Liver (tissue), 9 donors: ENCODE results near the gene RNASE12. TPM values are rescaled to one million over a fixed set of nuclear protein-coding genes. Genes with fewer than 3 reads are reported as not detected.

Experiments
- DNase-seq: peaks from one replicate; pipeline ENCODE4 v3.0.0-alpha.2; 2017; ENCODE audit warnings: low spot score
- H3K27ac ChIP-seq, 2 donors: one replicate each; pipeline ENCODE4 v1.7.0; 2013; ENCODE audit warnings: inconsistent platforms in 2 of 2, low read length in 2 of 2, control low read depth in 1 of 2, low read depth in 1 of 2, mild to moderate bottlenecking in 1 of 2
- H3K27me3 ChIP-seq, 4 donors: one replicate each; pipeline versions ENCODE4 v1.6.1 to v1.7.0; 2013; ENCODE audit warnings: low read length in 3 of 4, inconsistent platforms in 1 of 4, mild to moderate bottlenecking in 1 of 4, moderate library complexity in 1 of 4; ENCODE audit not compliant: control insufficient read depth in 4 of 4, insufficient read depth in 4 of 4
- H3K36me3 ChIP-seq, 4 donors: one replicate each; pipeline versions ENCODE4 v1.6.1 to v1.7.0; 2013; ENCODE audit warnings: low read length in 3 of 4, mild to moderate bottlenecking in 3 of 4, low read depth in 1 of 4, moderate library complexity in 1 of 4; ENCODE audit not compliant: control insufficient read depth in 4 of 4, insufficient read depth in 3 of 4
- H3K4me1 ChIP-seq, 4 donors: one replicate each; pipeline versions ENCODE4 v1.6.1 to v1.7.0; 2013; ENCODE audit warnings: low read length in 3 of 4, mild to moderate bottlenecking in 3 of 4, moderate library complexity in 1 of 4; ENCODE audit not compliant: control insufficient read depth in 4 of 4, insufficient read depth in 4 of 4
- H3K4me3 ChIP-seq, 3 donors: one replicate each; pipeline versions ENCODE4 v1.6.1 to v1.7.0; 2013; ENCODE audit warnings: low read length in 3 of 3, control low read depth in 1 of 3, low read depth in 1 of 3, mild to moderate bottlenecking in 1 of 3
- H3K9ac ChIP-seq, 2 donors: one replicate each; pipeline ENCODE4 v1.7.0; 2013; ENCODE audit warnings: low read length in 2 of 2, mild to moderate bottlenecking in 2 of 2, moderate library complexity in 2 of 2, control low read depth in 1 of 2, low read depth in 1 of 2
- H3K9me3 ChIP-seq, 4 donors: one replicate each; pipeline versions ENCODE4 v1.6.1 to v1.7.0; 2013; ENCODE audit warnings: low read length in 3 of 4; ENCODE audit not compliant: control insufficient read depth in 4 of 4
- ATF3 ChIP-seq: IDR thresholded peaks from 2 replicates; pipeline ENCODE4 v1.6.1; 2016; ENCODE audit warnings: antibody characterized with exemption
- CTCF ChIP-seq: fragments of 150-350 bp; IDR thresholded peaks from 2 replicates; pipeline ENCODE4 v1.5.1; 2017; ENCODE audit warnings: improper control_type of control experiment, low read depth, low read length; ENCODE audit not compliant: missing input control
- EGR1 ChIP-seq, 2 donors: IDR thresholded peaks; 2 replicates each; pipeline ENCODE4 v1.6.1; 2016 to 2018; ENCODE audit warnings: antibody characterized with exemption in 2 of 2, low read depth in 2 of 2
- FOXA1 ChIP-seq: IDR thresholded peaks from 2 replicates; pipeline ENCODE4 v1.6.1; 2016; ENCODE audit warnings: antibody characterized with exemption
- FOXA2 ChIP-seq: IDR thresholded peaks from 2 replicates; pipeline ENCODE4 v1.6.1; 2016; ENCODE audit warnings: antibody characterized with exemption
- GABPA ChIP-seq, 2 donors: IDR thresholded peaks in 1 of 2; conservative IDR thresholded peaks in 1 of 2; 2 replicates each; pipeline ENCODE4 v1.6.1; 2016; ENCODE audit warnings: antibody characterized with exemption in 2 of 2, mild to moderate bottlenecking in 1 of 2, moderate library complexity in 1 of 2
- HNF4G ChIP-seq: IDR thresholded peaks from 2 replicates; pipeline ENCODE4 v1.6.1; 2016; ENCODE audit warnings: antibody characterized with exemption
- JUND ChIP-seq, 2 donors: IDR thresholded peaks; 2 replicates each; pipeline ENCODE4 v1.6.1; 2016; ENCODE audit warnings: antibody characterized with exemption in 2 of 2
- MAX ChIP-seq: IDR thresholded peaks from 2 replicates; pipeline ENCODE4 v1.6.1; 2016; ENCODE audit warnings: antibody characterized with exemption
- NR2F2 ChIP-seq: IDR thresholded peaks from 2 replicates; pipeline ENCODE4 v1.6.1; 2016; ENCODE audit warnings: antibody characterized with exemption
- RAD21 ChIP-seq, 2 donors: IDR thresholded peaks; 2 replicates each; pipeline ENCODE4 v1.6.1; 2016; ENCODE audit warnings: antibody characterized with exemption in 2 of 2, mild to moderate bottlenecking in 2 of 2
- REST ChIP-seq: IDR thresholded peaks from 2 replicates; pipeline ENCODE4 v1.6.1; 2016; ENCODE audit warnings: antibody characterized with exemption, mild to moderate bottlenecking
- RXRA ChIP-seq, 2 donors: IDR thresholded peaks; 2 replicates each; pipeline ENCODE4 v1.6.1; 2017 to 2018; ENCODE audit warnings: antibody characterized with exemption in 2 of 2, mild to moderate bottlenecking in 1 of 2
- SP1 ChIP-seq: IDR thresholded peaks from 2 replicates; pipeline ENCODE4 v1.6.1; 2018; ENCODE audit warnings: antibody characterized with exemption, mild to moderate bottlenecking
- TAF1 ChIP-seq: conservative IDR thresholded peaks from 2 replicates; pipeline ENCODE4 v1.6.1; 2016; ENCODE audit warnings: antibody characterized with exemption, mild to moderate bottlenecking
- YY1 ChIP-seq: IDR thresholded peaks from 2 replicates; pipeline ENCODE4 v1.6.1; 2016; ENCODE audit warnings: antibody characterized with exemption, mild to moderate bottlenecking
- ZBTB33 ChIP-seq: IDR thresholded peaks from 2 replicates; pipeline ENCODE4 v1.6.1; 2016; ENCODE audit warnings: antibody characterized with exemption
- WGBS: extraction: QIAGEN DNeasy Blood & Tissue Kit; methylation state at CpG from one replicate; pipeline ENCODE4 v1.1.7; 2013; 5-methylcytosine and 5-hydroxymethylcytosine counted together
- polyA plus RNA-seq, 2 donors: library from polyadenylated mRNA; stranded (reverse) in 1 of 2; unstranded in 1 of 2; fragments of 200-250 nt in 1 of 2; fragments of >200 nt in 1 of 2; fragmentation: Nextera tagmentation in 1 of 2; extraction: Ambion mirVana in 1 of 2; gene quantifications; one replicate each; pipeline versions ENCODE4 v1.2.1 to v1.2.3, GENCODE V29; 2013 to 2015
- total RNA-seq, 2 donors: library from RNA; depleted of rRNA; stranded (reverse); fragments of >200 nt; gene quantifications; one replicate each; pipeline ENCODE4 v1.2.3, GENCODE V29; 2014
- donor health status: healthy.
- donor health status: healthy.
- donor health status: healthy.
- donor health status: healthy.
- donor health status: healthy.

The RNASE12 gene
- total and polyA plus RNA-seq, 4 donors = not detected

- WGBS = 92% methylated on average over 10 of the region's 10 CpGs
- no peaks in the 10 kb centered on the region for H3K4me1 ChIP-seq
- no peaks in the 10 kb centered on the region for H3K36me3 ChIP-seq
- H3K27me3 ChIP-seq = no peaks in the 10 kb centered on the region
- H3K9ac ChIP-seq = no peak overlapping the region
- no peaks in the 10 kb centered on the region for H3K9me3 ChIP-seq
- H3K4me3 ChIP-seq = no peak overlapping the region
- TF ChIP-seq ZBTB33 (no peak), JUND (IDR thresholded peaks at IDR 0.05) (no peak), NR2F2 (no peak), YY1 (no peak), SP1 (no peak), ATF3 (no peak), HNF4G (no peak), RXRA (IDR thresholded peaks at IDR 0.05) (no peak), TAF1 (no peak), RAD21 (IDR thresholded peaks at IDR 0.05) (no peak)
- no peak for DNase-seq
- no peak overlapping the region for H3K27ac ChIP-seq
Observed at GRCh38 chr14:20548414-20549158, 42.6 kb downstream of the RNASE12 start.

GRCh38 chr14:20546877-20547276, 44.3 kb downstream of the RNASE12 start:
- TF ChIP-seq FOXA2 (no peak), RXRA (IDR thresholded peaks at IDR 0.05) (no peak), FOXA1 (no peak), GABPA (IDR thresholded peaks at IDR 0.05 in 1 of 2, conservative IDR thresholded peaks at IDR 0.05 in 1 of 2) (no peak), ZBTB33 (no peak), EGR1 (IDR thresholded peaks at IDR 0.05; ENCODE audit: low read depth in 2 of 2) (no peak), NR2F2 (no peak), MAX (no peak), JUND (IDR thresholded peaks at IDR 0.05) (no peak), ATF3 (no peak), CTCF (no peak), SP1 (no peak), TAF1 (no peak), REST (no peak), YY1 (no peak), RAD21 (IDR thresholded peaks at IDR 0.05) (no peak)

More at GRCh38 chr14:20546877-20547276, 44.3 kb downstream of the RNASE12 start:
- Histone ChIP-seq H3K4me3 (no peak overlapping the region), H3K4me1 (no peaks in the 10 kb centered on the region), H3K9me3 (no peaks in the 10 kb centered on the region), H3K36me3 (no peaks in the 10 kb centered on the region), H3K9ac (no peak overlapping the region), H3K27ac (no peak overlapping the region), H3K27me3 (no peaks in the 10 kb centered on the region)
- 58% methylated on average over 3 of the region's 3 CpGs for WGBS
- no peak for DNase-seq
